ENCODE measurements around the gene SOCS6. TPM values are rescaled to one million over a fixed set of nuclear protein-coding genes. Genes with fewer than 3 reads are reported as not detected.

Gene SOCS6
- total RNA-seq, 1 donor from 2014 or later: 39.0 TPM

GRCh38 chr18:70374154-70374553 is 85.3 kb downstream of the SOCS6 start:
- Mint-ChIP-seq H3K4me3 (ENCODE audit: low read depth) (no peak overlapping the region), H3K27ac (peak overlapping the region; percentile 3), H3K4me1 (ENCODE audit: low read depth) (peaks cover 42% of the 10 kb centered on the region), H3K36me3 (ENCODE audit: insufficient read depth) (peaks cover 4% of the 10 kb centered on the region), H3K9me3 (ENCODE audit: low read depth) (peaks cover 11% of the 10 kb centered on the region), H3K27me3 (no peaks in the 10 kb centered on the region)
- no peak for DNase-seq (ENCODE audit: low spot score, unreplicated experiment)
- TF ChIP-seq CTCF (IDR thresholded peaks at IDR 0.05; ENCODE audit: unreplicated experiment): no peak

GRCh38 chr18:70376137-70376913 is 87.5 kb downstream of the SOCS6 start:
- TF ChIP-seq CTCF (IDR thresholded peaks at IDR 0.05; ENCODE audit: unreplicated experiment): no peak
- peak overlapping the region; percentile 93 for H3K27ac Mint-ChIP-seq
- H3K4me3 Mint-ChIP-seq (ENCODE audit: low read depth): peak overlapping the region; percentile 0
- H3K27me3 Mint-ChIP-seq: no peaks in the 10 kb centered on the region
- peaks cover 3% of the 10 kb centered on the region for H3K36me3 Mint-ChIP-seq (ENCODE audit: insufficient read depth)
- peaks cover 50% of the 10 kb centered on the region for H3K4me1 Mint-ChIP-seq (ENCODE audit: low read depth)
- peaks cover 9% of the 10 kb centered on the region for H3K9me3 Mint-ChIP-seq (ENCODE audit: low read depth)
- DNase-seq (ENCODE audit: low spot score, unreplicated experiment): no peak

GRCh38 chr18:70376914-70377258 is 88.0 kb downstream of the SOCS6 start:
- peak overlapping the region; percentile 81 for H3K27ac Mint-ChIP-seq
- peaks cover 8% of the 10 kb centered on the region for H3K9me3 Mint-ChIP-seq (ENCODE audit: low read depth)
- no peak for DNase-seq (ENCODE audit: low spot score, unreplicated experiment)
- TF ChIP-seq CTCF (IDR thresholded peaks at IDR 0.05; ENCODE audit: unreplicated experiment): no peak
- H3K4me3 Mint-ChIP-seq (ENCODE audit: low read depth): peak overlapping the region; percentile 10
- H3K4me1 Mint-ChIP-seq (ENCODE audit: low read depth): peaks cover 53% of the 10 kb centered on the region
- H3K36me3 Mint-ChIP-seq (ENCODE audit: insufficient read depth): peaks cover 2% of the 10 kb centered on the region
- H3K27me3 Mint-ChIP-seq: no peaks in the 10 kb centered on the region

- peaks cover 2% of the 10 kb centered on the region for H3K36me3 Mint-ChIP-seq (ENCODE audit: insufficient read depth)
- peak overlapping the region; percentile 6 for H3K4me3 Mint-ChIP-seq (ENCODE audit: low read depth)
- DNase-seq (ENCODE audit: low spot score, unreplicated experiment): no peak
- peaks cover 57% of the 10 kb centered on the region for H3K4me1 Mint-ChIP-seq (ENCODE audit: low read depth)
- H3K9me3 Mint-ChIP-seq (ENCODE audit: low read depth): peaks cover 8% of the 10 kb centered on the region
- TF ChIP-seq CTCF (IDR thresholded peaks at IDR 0.05; ENCODE audit: unreplicated experiment): no peak
- H3K27me3 Mint-ChIP-seq: no peaks in the 10 kb centered on the region
- peak overlapping the region; percentile 81 for H3K27ac Mint-ChIP-seq
These were observed 88.5 kb downstream of the SOCS6 start for GRCh38 chr18:70377317-70377799.

GRCh38 chr18:70377857-70378701 is 89.2 kb downstream of the SOCS6 start:
- H3K4me1 Mint-ChIP-seq (ENCODE audit: low read depth): peaks cover 53% of the 10 kb centered on the region
- H3K36me3 Mint-ChIP-seq (ENCODE audit: insufficient read depth): peaks cover 2% of the 10 kb centered on the region
- H3K27ac Mint-ChIP-seq: peak overlapping the region; percentile 81
- DNase-seq (ENCODE audit: low spot score, unreplicated experiment): no peak
- no peak for TF ChIP-seq CTCF (IDR thresholded peaks at IDR 0.05; ENCODE audit: unreplicated experiment)
- no peak overlapping the region for H3K4me3 Mint-ChIP-seq (ENCODE audit: low read depth)
- no peaks in the 10 kb centered on the region for H3K27me3 Mint-ChIP-seq
- H3K9me3 Mint-ChIP-seq (ENCODE audit: low read depth): peaks cover 8% of the 10 kb centered on the region
